Ishikawa (cell line): Measurements from ENCODE around the gene VMAC.

Source experiments
- CEBPB ChIP-seq: IDR thresholded peaks from 2 replicates; pipeline ENCODE4 v1.6.1; 2012
- CREB1 ChIP-seq: IDR thresholded peaks from 2 replicates; pipeline ENCODE4 v1.6.1; 2012; ENCODE audit warnings: low read depth
- EGR1 ChIP-seq: IDR thresholded peaks from 2 replicates; pipeline ENCODE4 v1.6.1; 2012
- EP300 ChIP-seq: IDR thresholded peaks from 2 replicates; pipeline ENCODE4 v1.6.1; 2012; ENCODE audit warnings: borderline replicate concordance
- FOXM1 ChIP-seq: IDR thresholded peaks from 2 replicates; pipeline ENCODE4 v1.6.1; 2012; ENCODE audit warnings: low read depth, borderline replicate concordance
- MAX ChIP-seq: IDR thresholded peaks from 2 replicates; pipeline ENCODE4 v1.6.1; 2012
- NFIC ChIP-seq: IDR thresholded peaks from 2 replicates; pipeline ENCODE4 v1.6.1; 2012
- RAD21 ChIP-seq: IDR thresholded peaks from 2 replicates; pipeline ENCODE4 v1.6.1; 2012; ENCODE audit warnings: low read depth
- REST ChIP-seq: IDR thresholded peaks from 2 replicates; pipeline ENCODE4 v1.6.1; 2012; ENCODE audit warnings: low read depth, mild to moderate bottlenecking
- TAF1 ChIP-seq: IDR thresholded peaks from 2 replicates; pipeline ENCODE4 v1.6.1; 2012; ENCODE audit warnings: low read depth, mild to moderate bottlenecking
- TCF12 ChIP-seq: IDR thresholded peaks from 2 replicates; pipeline ENCODE4 v1.6.1; 2012; ENCODE audit warnings: low read depth
- TEAD4 ChIP-seq: IDR thresholded peaks from 2 replicates; pipeline ENCODE4 v1.6.1; 2012
- USF1 ChIP-seq: IDR thresholded peaks from 2 replicates; pipeline ENCODE4 v1.6.1; 2012
- YY1 ChIP-seq: IDR thresholded peaks from 2 replicates; pipeline ENCODE4 v1.6.1; 2012; ENCODE audit warnings: low read depth
- ZBTB7A ChIP-seq: IDR thresholded peaks from 2 replicates; pipeline ENCODE4 v1.6.1; 2012; ENCODE audit warnings: low read depth

VMAC gene

GRCh38 chr19:5908773-5909442 is 4.2 kb downstream of the VMAC start:
- no peak for TF ChIP-seq YY1
- no peak for TF ChIP-seq TEAD4
- no peak for TF ChIP-seq USF1
- no peak for TF ChIP-seq MAX
- no peak for TF ChIP-seq CREB1
- TF ChIP-seq CEBPB, result no peak
- TF ChIP-seq ZBTB7A, result no peak
- no peak for TF ChIP-seq TCF12
- no peak for TF ChIP-seq EGR1
- TF ChIP-seq EP300, result no peak
- TF ChIP-seq RAD21, result no peak
- no peak for TF ChIP-seq TAF1
- no peak for TF ChIP-seq NFIC
- TF ChIP-seq REST, result no peak
- TF ChIP-seq FOXM1, result no peak

DNA sequence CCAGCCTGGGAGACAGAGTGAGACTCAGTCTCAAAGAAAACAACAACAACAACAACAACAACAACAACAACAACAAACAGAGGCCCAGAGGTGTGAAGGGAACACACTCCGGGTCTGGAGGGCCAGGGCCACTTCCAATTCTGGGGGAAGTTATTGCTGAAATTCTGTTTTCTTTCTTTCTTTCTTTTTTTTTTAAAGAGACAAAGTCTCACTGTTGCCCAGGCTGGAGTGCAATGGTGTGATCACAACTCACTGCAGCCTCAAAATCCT is 5.9 kb downstream of the VMAC start:
- TF ChIP-seq CEBPB (no peak), CREB1 (no peak), EGR1 (no peak), TCF12 (no peak), YY1 (no peak), NFIC (no peak), RAD21 (no peak)

- TF ChIP-seq TEAD4, result no peak
- no peak for TF ChIP-seq EGR1
- no peak for TF ChIP-seq YY1
- no peak for TF ChIP-seq MAX
- no peak for TF ChIP-seq NFIC
- no peak for TF ChIP-seq CEBPB
- TF ChIP-seq USF1, result no peak
- no peak for TF ChIP-seq EP300
- TF ChIP-seq CREB1, result no peak
- TF ChIP-seq TAF1, result no peak
- no peak for TF ChIP-seq RAD21
Observed at GRCh38 chr19:5911366-5911765, 6.7 kb downstream of the VMAC start.

- peak; percentile 77 for TF ChIP-seq ZBTB7A
- TF ChIP-seq FOXM1, result peak; percentile 45; the same call in 1 of the 2 replicates
- peak; percentile 79 for TF ChIP-seq CEBPB
- 0 out of 2 replicates have a peak, but pooled peaks have one; percentile 20 for TF ChIP-seq RAD21
- TF ChIP-seq MAX, result peak; percentile 51; the same call in 1 of the 2 replicates
- TF ChIP-seq YY1, result no peak
- no peak for TF ChIP-seq EGR1
- peak; percentile 93 for TF ChIP-seq NFIC
- TF ChIP-seq REST, result no peak
- TF ChIP-seq CREB1, result no peak
- TF ChIP-seq EP300, result peak; percentile 52; the same call in 1 of the 2 replicates
- peak; percentile 79 for TF ChIP-seq TCF12
Observed at GRCh38 chr19:5913739-5914357, 9.2 kb downstream of the VMAC start, which contains the start of gene CAPS. TSS of gene CAPS (plus strand) at chr19:5914254. CDS start at chr19:5914407, 153 bp downstream.

DNA sequence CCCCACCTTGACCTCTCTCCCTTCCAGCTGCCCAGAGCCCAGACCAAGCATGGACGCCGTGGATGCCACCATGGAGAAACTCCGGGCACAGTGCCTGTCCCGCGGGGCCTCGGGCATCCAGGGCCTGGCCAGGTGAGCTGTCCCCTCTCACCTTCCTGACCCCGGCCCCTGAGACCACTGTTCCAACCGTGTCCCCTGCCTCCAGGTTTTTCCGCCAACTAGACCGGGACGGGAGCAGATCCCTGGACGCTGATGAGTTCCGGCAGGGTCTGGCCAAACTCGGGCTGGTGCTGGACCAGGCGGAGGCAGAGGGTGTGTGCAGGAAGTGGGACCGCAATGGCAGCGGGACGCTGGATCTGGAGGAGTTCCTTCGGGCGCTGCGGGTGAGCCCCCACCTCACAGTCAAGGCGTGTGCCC is 9.7 kb downstream of the VMAC start:
- TF ChIP-seq CEBPB, result no peak
- peak; percentile 2; the same call in 1 of the 2 replicates for TF ChIP-seq MAX
- TF ChIP-seq ZBTB7A, result peak; percentile 35; the same call in 1 of the 2 replicates
- TF ChIP-seq YY1, result no peak
- TF ChIP-seq USF1, result no peak
- TF ChIP-seq REST, result no peak
- no peak for TF ChIP-seq EP300
- TF ChIP-seq TCF12, result no peak
- TF ChIP-seq FOXM1, result no peak
- no peak for TF ChIP-seq TAF1
